Adrenal gland (tissue), 12 donors: ENCODE data around the gene PDE9A. TPM values are rescaled to one million over a fixed set of nuclear protein-coding genes. Genes with fewer than 3 reads are reported as not detected.
"Not testable (repeated sequence)": the region's sequence is repeated elsewhere in the genome, so short reads cannot be mapped to it uniquely, and the experiment has no call there.

Source experiments
- DNase-seq, 7 donors: peaks; one replicate each; pipeline ENCODE4 v3.0.0-alpha.2; 2019 to 2020
- H3K27ac ChIP-seq, 5 donors: fragments of 200-600 bp; sonication (generic) in 4 of 5; 1 replicate in 3 of 5; 2 replicates in 2 of 5; pipeline versions ENCODE4 v1.5.1 to v1.8.0; 2016 to 2020; ENCODE audit warnings: mild to moderate bottlenecking in 1 of 5
- H3K27me3 ChIP-seq: fragments of 200-600 bp; 2 replicates; pipeline ENCODE4 v1.8.0; 2021
- H3K36me3 ChIP-seq, 2 donors: fragments of 200-600 bp; replicated peaks in 1 of 2; 1 replicate in 1 of 2; 2 replicates in 1 of 2; pipeline versions ENCODE4 v1.5.1 to v1.8.0; 2018 to 2022
- H3K4me1 ChIP-seq, 2 donors: fragments of 200-600 bp; replicated peaks in 1 of 2; 1 replicate in 1 of 2; 2 replicates in 1 of 2; pipeline versions ENCODE4 v1.5.1 to v1.8.0; 2018 to 2021
- H3K4me3 ChIP-seq, 4 donors: fragments of 200-600 bp; sonication (generic) in 3 of 4; one replicate each; pipeline ENCODE4 v1.5.1; 2016 to 2018
- H3K9me3 ChIP-seq, 3 donors: fragments of 200-600 bp; sonication (generic) in 1 of 3; replicated peaks in 1 of 3; 1 replicate in 2 of 3; 2 replicates in 1 of 3; pipeline versions ENCODE4 v1.5.1 to v1.8.0; 2016 to 2021
- CTCF ChIP-seq, 6 experiments: fragments of 450-650 bp in 4 of 6; fragments of 200-600 bp in 2 of 6; sonication (generic) in 1 of 6; IDR thresholded peaks; 1 replicate in 5 of 6; 2 replicates in 1 of 6; pipeline versions ENCODE4 v1.5.1 to v1.8.0; 2016 to 2021; ENCODE audit warnings: antibody characterized with exemption in 6 of 6, mild to moderate bottlenecking in 2 of 6, moderate library complexity in 1 of 6
- POLR2A ChIP-seq, 2 donors: fragments of 450-650 bp; IDR thresholded peaks; one replicate each; pipeline ENCODE4 v1.6.1; 2017; ENCODE audit warnings: antibody characterized with exemption in 2 of 2, mild to moderate bottlenecking in 2 of 2, moderate library complexity in 1 of 2
- WGBS, 4 donors: extraction: QIAGEN DNeasy Blood & Tissue Kit in 2 of 4; methylation state at CpG; one replicate each; pipeline versions ENCODE4 v1.1.5 to v1.1.7; 2013 to 2017; 5-methylcytosine and 5-hydroxymethylcytosine counted together
- intact Hi-C, 2 donors: fragments of 100-400 bp; cut with DNase I; formaldehyde crosslinking; loops; one replicate each; pipeline versions ENCODE4 v1.14.1 to v1.15.0; 2022 to 2023
- polyA plus RNA-seq, 3 donors: library from polyadenylated mRNA; stranded (reverse); fragments of 200-250 nt in 2 of 3; fragments of 350-450 nt in 1 of 3; fragmentation: Illumina TruSeq in 1 of 3; extraction: RNeasy Lipid Tissue Mini Kit (QIAGEN cat#74804) in 1 of 3; gene quantifications; one replicate each; pipeline ENCODE4 v1.2.3, GENCODE V29; 2013 to 2014
- total RNA-seq, 9 donors: library from RNA; depleted of rRNA in 4 of 9; stranded (reverse); fragments of >200 nt in 4 of 9; fragments of 120-200 nt in 1 of 9; fragmentation: NEBNext Ultra II Directional in 1 of 9; extraction: Animal tissue kit (Norgen Biotek cat#: 25700) in 1 of 9; gene quantifications; one replicate each; pipeline versions ENCODE4 v1.1.0 to v1.2.4, GENCODE V29; 2013 to 2023
- donor health status: healthy with polysubstance abuse.
- donor health status: Bipolar disorder and iron deficiency.
- donor health status: DM: yes; HTN: yes; CAD: no.
- donor health status: DM: no; HTN: no; CAD: no.
- donor health status: DM: no; HTN: no; CAD: no.
- donor health status: DM: yes; HTN: yes; CAD: no.

Gene PDE9A
- total and polyA plus RNA-seq, 12 donors, result 4.6 to 58.1 (median 19.5) TPM

- Histone ChIP-seq H3K27ac (no peak overlapping the region), H3K9me3 (no peaks in the 10 kb centered on the region), H3K4me1 (no peaks in the 10 kb centered on the region), H3K4me3 (no peak overlapping the region), H3K27me3 (no peaks in the 10 kb centered on the region), H3K36me3 (no peaks in the 10 kb centered on the region)
- 89 to 94% (median 91%) methylated on average over 4 of the region's 4 CpGs for WGBS, 4 donors
- intact Hi-C loops, result no loop called here
- DNase-seq, result no peak
- no peak for TF ChIP-seq CTCF (IDR thresholded peaks at IDR 0.05)
- TF ChIP-seq POLR2A (IDR thresholded peaks at IDR 0.05), result no peak
These were observed 58.2 kb downstream of the PDE9A start for GRCh38 chr21:42711667-42712066.

GRCh38 chr21:42715427-42715826, 62.0 kb downstream of the PDE9A start:
- not testable (repeated sequence) for H3K27ac ChIP-seq, H3K9me3 ChIP-seq, DNase-seq, H3K27me3 ChIP-seq, H3K4me1 ChIP-seq, H3K4me3 ChIP-seq, H3K36me3 ChIP-seq
- intact Hi-C loops, result loop anchor here in 1 of 2 donors (5.0 kb wide), 1 partner anchor 48 kb away; no protein-coding TSS in a partner anchor
- WGBS, 4 donors, result 90 to 98% (median 97%) methylated on average over 7 of the region's 7 CpGs

GRCh38 chr21:42716074-42716473, 62.7 kb downstream of the PDE9A start:
- 85 to 93% (median 88%) methylated on average over 3 of the region's 3 CpGs for WGBS, 4 donors
- Histone ChIP-seq H3K4me3 (no peak overlapping the region), H3K9me3 (no peaks in the 10 kb centered on the region), H3K36me3 (no peaks in the 10 kb centered on the region), H3K27me3 (no peaks in the 10 kb centered on the region), H3K27ac (no peak overlapping the region), H3K4me1 (peaks cover 3 to 14% of the 10 kb centered on the region in 2 donors)
- intact Hi-C loops, result loop anchor here in 1 of 2 donors (5.0 kb wide), 1 partner anchor 49 kb away; no protein-coding TSS in a partner anchor
- no peak for DNase-seq
- TF ChIP-seq CTCF (IDR thresholded peaks at IDR 0.05), result no peak
- no peak for TF ChIP-seq POLR2A (IDR thresholded peaks at IDR 0.05)

DNA sequence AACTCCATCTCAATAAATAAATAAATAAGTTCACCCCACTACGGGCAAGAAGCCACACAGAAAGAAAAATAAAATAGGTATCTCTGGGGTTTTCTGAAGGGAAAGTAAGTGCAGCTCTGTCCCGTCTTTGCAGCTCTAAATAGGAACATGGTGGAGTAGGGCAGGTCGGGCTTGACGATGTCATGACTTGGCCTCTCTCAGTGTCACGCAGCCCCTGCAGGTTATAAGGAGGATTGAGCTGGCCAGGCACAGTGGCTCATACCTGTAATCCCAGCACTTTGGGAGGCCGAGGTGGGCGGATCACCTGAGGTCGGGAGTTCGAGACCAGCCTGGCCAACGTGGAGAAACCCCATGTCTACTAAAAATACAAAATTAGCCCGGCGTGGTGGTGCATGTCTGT, 67.1 kb downstream of the PDE9A start:
- intact Hi-C loops, H3K27me3 ChIP-seq, H3K9me3 ChIP-seq, H3K4me3 ChIP-seq, H3K36me3 ChIP-seq: not testable (repeated sequence)
- Histone ChIP-seq H3K4me1 (peaks cover 14 to 37% of the 10 kb centered on the region in 2 donors), H3K27ac (peak overlapping the region in 1 of 5 donors; percentile 16)
- 86 to 94% (median 89%) methylated on average over 12 of the region's 12 CpGs for WGBS, 4 donors
- DNase-seq, result peak in 1 of 7 donors; percentile 48

- H3K36me3 ChIP-seq, result no peaks in the 10 kb centered on the region
- peaks cover 14 to 37% of the 10 kb centered on the region in 2 donors for H3K4me1 ChIP-seq
- H3K4me3 ChIP-seq, result peak overlapping the region in 1 of 4 donors; percentile 2
- intact Hi-C loops, result no loop called here
- no peaks in the 10 kb centered on the region for H3K27me3 ChIP-seq
- WGBS, 4 donors, result 8 to 31% (median 19%) methylated on average over 6 of the region's 6 CpGs
- H3K27ac ChIP-seq, result peak overlapping the region in 4 of 5 donors; percentile 0 to 69 (median 42)
- H3K9me3 ChIP-seq, result no peaks in the 10 kb centered on the region
- DNase-seq, result peak; percentile 36 to 81 (median 80)
- TF ChIP-seq POLR2A (IDR thresholded peaks at IDR 0.05) (peak in 1 of 2 donors; percentile 7), CTCF (IDR thresholded peaks at IDR 0.05) (peak in 3 of 6 experiments; percentile 2 to 15 (median 12))
These were observed 68.0 kb downstream of the PDE9A start for GRCh38 chr21:42721341-42721824.
